Stimulated activated CD4-positive, alpha-beta T cell treated with anti-CD3 and anti-CD28 coated beads, Interleukin-15, amount 100 ng/mL, for 1 hour (primary cell): ENCODE data around the gene HOXD9.

Experiments used
- DNase-seq, 2 donors: peaks; one replicate each; pipeline ENCODE4 v3.0.0-alpha.2; 2020; ENCODE audit warnings: low read depth in 1 of 2, low spot score in 1 of 2

HOXD9 gene

GRCh38 chr2:176098366-176099158 lies 24.0 kb upstream of the HOXD9 start:
- no peak for DNase-seq

GRCh38 chr2:176099159-176099727 lies 23.3 kb upstream of the HOXD9 start:
- DNase-seq = no peak

- no peak for DNase-seq
Measured at GRCh38 chr2:176099728-176100546, 22.6 kb upstream of the HOXD9 start, which contains the start of gene HOXD12. Gene HOXD12 (plus strand): TSS chr2:176099795. CDS start chr2:176099802, 7 bp downstream.

GRCh38 chr2:176100547-176101140 lies 21.9 kb upstream of the HOXD9 start:
- DNase-seq = no peak

- DNase-seq = no peak
Measured at GRCh38 chr2:176101216-176101830, 21.2 kb upstream of the HOXD9 start.

GRCh38 chr2:176101842-176102241 lies 20.7 kb upstream of the HOXD9 start:
- DNase-seq = no peak

GRCh38 chr2:176102309-176102866 lies 20.1 kb upstream of the HOXD9 start:
- DNase-seq = no peak

GRCh38 chr2:176103194-176103593 lies 19.3 kb upstream of the HOXD9 start:
- no peak for DNase-seq

- no peak for DNase-seq
Measured at GRCh38 chr2:176103742-176104315, 18.7 kb upstream of the HOXD9 start.

- no peak for DNase-seq
Measured at GRCh38 chr2:176104316-176105077, 18.0 kb upstream of the HOXD9 start.

- no peak for DNase-seq
Measured at GRCh38 chr2:176105078-176105729, 17.3 kb upstream of the HOXD9 start.

GRCh38 chr2:176105730-176106580 lies 16.6 kb upstream of the HOXD9 start:
- DNase-seq = no peak

- no peak for DNase-seq
Measured at GRCh38 chr2:176106581-176107539, 15.7 kb upstream of the HOXD9 start, which contains the start of gene HOXD11. Gene HOXD11 (plus strand): TSS chr2:176107280. CDS start chr2:176107356, 76 bp downstream.

GRCh38 chr2:176107731-176108181 lies 14.8 kb upstream of the HOXD9 start:
- no peak for DNase-seq

- DNase-seq = no peak
Measured at GRCh38 chr2:176109192-176109901, 13.2 kb upstream of the HOXD9 start.

- DNase-seq = no peak
Measured at GRCh38 chr2:176109946-176110345, 12.6 kb upstream of the HOXD9 start.
